CD14-positive monocyte (primary cell): ENCODE results near the gene KIRREL1. TPM values are rescaled to one million over a fixed set of nuclear protein-coding genes. Genes with fewer than 3 reads are reported as not detected.

ENCODE experiments used
- DNase-seq, 3 donors: peaks; one replicate each; pipeline ENCODE4 v3.0.0-alpha.2; 2011 to 2022
- H2AFZ ChIP-seq: 2 replicates; pipeline ENCODE4 v1.6.0; 2012; ENCODE audit warnings: mild to moderate bottlenecking, low read depth, low read length, inconsistent platforms; ENCODE audit not compliant: insufficient read depth, poor library complexity, severe bottlenecking
- H3K27ac ChIP-seq, 2 donors: 1 replicate in 1 of 2; 2 replicates in 1 of 2; pipeline ENCODE4 v1.5.1; 2012 to 2013; ENCODE audit warnings: low read length in 2 of 2, control low read depth in 1 of 2, inconsistent platforms in 1 of 2, low read depth in 1 of 2, mild to moderate bottlenecking in 1 of 2
- H3K27me3 ChIP-seq, 2 donors: one replicate each; pipeline versions ENCODE4 v1.6.0 to v1.6.1; 2011 to 2013; ENCODE audit warnings: low read length in 2 of 2; ENCODE audit not compliant: control insufficient read depth in 2 of 2, insufficient read depth in 2 of 2
- H3K36me3 ChIP-seq, 2 donors: replicated peaks in 1 of 2; 1 replicate in 1 of 2; 2 replicates in 1 of 2; pipeline versions ENCODE4 v1.5.1 to v1.6.1; 2012 to 2013; ENCODE audit warnings: low read length in 2 of 2, control low read depth in 1 of 2, inconsistent platforms in 1 of 2, mild to moderate bottlenecking in 1 of 2; ENCODE audit not compliant: insufficient read depth in 2 of 2, control insufficient read depth in 1 of 2
- H3K4me1 ChIP-seq, 2 donors: 1 replicate in 1 of 2; 2 replicates in 1 of 2; pipeline versions ENCODE4 v1.5.1 to v1.6.1; 2012 to 2013; ENCODE audit warnings: low read length in 2 of 2, control low read depth in 1 of 2, inconsistent platforms in 1 of 2, mild to moderate bottlenecking in 1 of 2, moderate library complexity in 1 of 2; ENCODE audit not compliant: insufficient read depth in 2 of 2, control insufficient read depth in 1 of 2
- H3K4me2 ChIP-seq: replicated peaks from 2 replicates; pipeline ENCODE3; 2012; ENCODE audit warnings: low read length, moderate library complexity, mild to moderate bottlenecking; ENCODE audit not compliant: poor library complexity, severe bottlenecking; ENCODE audit errors: extremely low read depth
- H3K4me3 ChIP-seq, 3 experiments: fragments of 200-600 bp in 1 of 3; sonication (generic) in 1 of 3; replicated peaks in 1 of 3; 1 replicate in 2 of 3; 2 replicates in 1 of 3; pipeline ENCODE4 v1.5.1; 2011 to 2013; ENCODE audit warnings: low read length in 3 of 3, mild to moderate bottlenecking in 3 of 3, control low read depth in 2 of 3, low read depth in 2 of 3, inconsistent platforms in 1 of 3, moderate library complexity in 1 of 3
- H3K79me2 ChIP-seq: 2 replicates; pipeline ENCODE4 v1.6.0; 2012; ENCODE audit warnings: mild to moderate bottlenecking, control low read depth, inconsistent platforms, low read length, moderate library complexity; ENCODE audit not compliant: insufficient read depth
- H3K9ac ChIP-seq: 2 replicates; pipeline ENCODE4 v1.6.0; 2017; ENCODE audit warnings: low read length, mild to moderate bottlenecking; ENCODE audit not compliant: insufficient read depth, poor library complexity, severe bottlenecking
- H3K9me3 ChIP-seq, 2 donors: replicated peaks in 1 of 2; 1 replicate in 1 of 2; 2 replicates in 1 of 2; pipeline versions ENCODE4 v1.5.1 to v1.6.1; 2012 to 2013; ENCODE audit warnings: low read length in 2 of 2, control low read depth in 1 of 2; ENCODE audit not compliant: control insufficient read depth in 1 of 2, insufficient read depth in 1 of 2
- H4K20me1 ChIP-seq: 2 replicates; pipeline ENCODE4 v1.6.0; 2012; ENCODE audit warnings: mild to moderate bottlenecking, low read length, control low read depth, moderate library complexity; ENCODE audit not compliant: insufficient read depth
- H3K27ac Mint-ChIP-seq, 7 donors: one replicate each; pipeline ENCODE4 v1.8.0; 2020; ENCODE audit warnings: mild to moderate bottlenecking in 7 of 7, mixed read lengths in 7 of 7, moderate library complexity in 6 of 7, inconsistent platforms in 2 of 7
- H3K27me3 Mint-ChIP-seq, 3 donors: one replicate each; pipeline ENCODE4 v1.8.0; 2021 to 2022; ENCODE audit warnings: low read depth in 3 of 3, mild to moderate bottlenecking in 3 of 3, mixed read lengths in 3 of 3, moderate library complexity in 3 of 3, inconsistent platforms in 1 of 3
- H3K36me3 Mint-ChIP-seq, 2 donors: one replicate each; pipeline ENCODE4 v1.8.0; 2020; ENCODE audit warnings: mixed read lengths in 2 of 2, inconsistent platforms in 1 of 2, mild to moderate bottlenecking in 1 of 2
- H3K4me1 Mint-ChIP-seq: one replicate; pipeline ENCODE4 v1.8.0; 2020; ENCODE audit warnings: mild to moderate bottlenecking, mixed read lengths
- H3K4me3 Mint-ChIP-seq, 2 donors: one replicate each; pipeline ENCODE4 v1.8.0; 2020; ENCODE audit warnings: mild to moderate bottlenecking in 2 of 2, mixed read lengths in 2 of 2, moderate library complexity in 1 of 2
- H3K9me3 Mint-ChIP-seq, 7 donors: one replicate each; pipeline ENCODE4 v1.8.0; 2020 to 2022; ENCODE audit warnings: mixed read lengths in 7 of 7, mild to moderate bottlenecking in 6 of 7, moderate library complexity in 6 of 7, inconsistent platforms in 2 of 7
- WGBS: methylation state at CpG from one replicate; pipeline ENCODE4 v1.1.5; 2013; ENCODE audit warnings: missing lambda C conversion rate; ENCODE audit not compliant: insufficient coverage; 5-methylcytosine and 5-hydroxymethylcytosine counted together
- intact Hi-C, 2 donors: fragments of 100-400 bp; cut with micrococcal nuclease; formaldehyde crosslinking; loops; one replicate each; pipeline versions ENCODE4 v1.15.0 to v1.15.1; 2023
- polyA plus RNA-seq, 3 donors: library from polyadenylated mRNA; depleted of rRNA in 1 of 3; unstranded in 2 of 3; stranded (reverse) in 1 of 3; fragments of 300-500 nt in 2 of 3; fragments of >200 nt in 1 of 3; fragmentation: Illumina TruSeq in 2 of 3; gene quantifications; 1 replicate in 2 of 3; 2 replicates in 1 of 3; pipeline ENCODE4 v1.2.3, GENCODE V29; 2012 to 2021
- TF ChIP-seq, protein P1 (sequence below): fragments of 200-600 bp; IDR thresholded peaks from one replicate; pipeline ENCODE4 v1.8.0; 2022; ENCODE audit warnings: antibody characterized with exemption, mild to moderate bottlenecking

Gene KIRREL1
- polyA plus RNA-seq, 3 donors, result not detected

DNA sequence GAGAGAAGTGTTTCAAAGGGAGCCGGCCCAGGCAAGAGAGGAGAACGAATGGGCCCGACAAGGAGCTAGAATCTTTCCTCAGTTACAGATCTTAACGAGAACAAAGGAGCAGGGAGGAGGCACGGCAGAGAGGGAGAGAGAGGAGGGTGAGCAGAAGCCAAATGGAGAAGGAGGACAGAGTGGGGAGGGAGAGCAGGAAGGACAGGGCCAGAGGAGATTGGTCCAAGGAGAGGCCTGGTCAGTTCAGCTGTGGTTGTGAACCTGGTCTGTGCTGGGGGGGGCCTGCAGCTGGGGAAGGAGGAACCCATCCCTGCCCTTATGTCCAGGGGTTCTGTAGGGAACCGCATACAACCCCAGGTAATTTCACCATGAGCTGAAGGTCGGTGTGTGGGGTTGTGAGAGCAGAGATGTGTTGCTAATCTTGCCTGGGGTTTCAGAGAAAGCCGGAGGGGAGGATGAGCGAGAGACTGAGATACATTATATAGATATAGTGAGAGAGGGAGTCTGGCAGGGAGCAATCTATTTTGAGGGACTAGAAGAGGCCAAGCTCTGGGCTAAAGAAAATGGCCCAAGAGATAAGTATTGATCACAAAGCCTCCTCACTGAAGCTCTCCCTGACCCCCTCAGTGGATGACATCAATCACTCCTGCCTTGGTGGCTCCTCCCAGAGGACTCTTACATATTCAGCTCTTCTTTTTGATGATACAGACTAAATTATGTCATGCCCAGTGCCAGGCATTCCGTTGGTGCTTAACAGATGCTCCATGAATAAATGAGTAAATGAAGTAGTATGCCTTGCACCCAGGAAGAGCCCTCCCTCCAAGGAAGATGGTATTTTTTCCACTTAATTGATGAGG is 123.1 kb downstream of the KIRREL1 start:
- Histone ChIP-seq H3K36me3 (no peaks in the 10 kb centered on the region), H3K4me1 (peaks cover 15 to 23% of the 10 kb centered on the region in 2 donors), H3K27me3 (peaks cover 24 to 67% of the 10 kb centered on the region in 2 donors), H3K4me3 (no peak overlapping the region), H2AFZ (no peak overlapping the region), H3K9ac (no peak overlapping the region), H3K27ac (no peak overlapping the region), H4K20me1 (no peaks in the 10 kb centered on the region), H3K79me2 (no peaks in the 10 kb centered on the region), H3K4me2 (no peak overlapping the region), H3K9me3 (peaks cover 0 to 10% of the 10 kb centered on the region in 2 donors)
- H3K4me3 Mint-ChIP-seq, result no peak overlapping the region
- intact Hi-C loops, result no loop called here
- peaks cover 59 to 77% (median 72%) of the 10 kb centered on the region in 3 donors for H3K27me3 Mint-ChIP-seq
- 92% methylated on average over 7 of the region's 10 CpGs for WGBS
- H3K4me1 Mint-ChIP-seq, result peaks cover 28% of the 10 kb centered on the region
- H3K9me3 Mint-ChIP-seq, result peaks cover 0 to 14% (median 5%) of the 10 kb centered on the region in 7 donors
- TF ChIP-seq, protein P1, sequence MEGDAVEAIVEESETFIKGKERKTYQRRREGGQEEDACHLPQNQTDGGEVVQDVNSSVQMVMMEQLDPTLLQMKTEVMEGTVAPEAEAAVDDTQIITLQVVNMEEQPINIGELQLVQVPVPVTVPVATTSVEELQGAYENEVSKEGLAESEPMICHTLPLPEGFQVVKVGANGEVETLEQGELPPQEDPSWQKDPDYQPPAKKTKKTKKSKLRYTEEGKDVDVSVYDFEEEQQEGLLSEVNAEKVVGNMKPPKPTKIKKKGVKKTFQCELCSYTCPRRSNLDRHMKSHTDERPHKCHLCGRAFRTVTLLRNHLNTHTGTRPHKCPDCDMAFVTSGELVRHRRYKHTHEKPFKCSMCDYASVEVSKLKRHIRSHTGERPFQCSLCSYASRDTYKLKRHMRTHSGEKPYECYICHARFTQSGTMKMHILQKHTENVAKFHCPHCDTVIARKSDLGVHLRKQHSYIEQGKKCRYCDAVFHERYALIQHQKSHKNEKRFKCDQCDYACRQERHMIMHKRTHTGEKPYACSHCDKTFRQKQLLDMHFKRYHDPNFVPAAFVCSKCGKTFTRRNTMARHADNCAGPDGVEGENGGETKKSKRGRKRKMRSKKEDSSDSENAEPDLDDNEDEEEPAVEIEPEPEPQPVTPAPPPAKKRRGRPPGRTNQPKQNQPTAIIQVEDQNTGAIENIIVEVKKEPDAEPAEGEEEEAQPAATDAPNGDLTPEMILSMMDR, result no peak
- peaks cover 0 to 8% of the 10 kb centered on the region in 2 donors for H3K36me3 Mint-ChIP-seq
- no peak overlapping the region for H3K27ac Mint-ChIP-seq
- no peak for DNase-seq

DNA sequence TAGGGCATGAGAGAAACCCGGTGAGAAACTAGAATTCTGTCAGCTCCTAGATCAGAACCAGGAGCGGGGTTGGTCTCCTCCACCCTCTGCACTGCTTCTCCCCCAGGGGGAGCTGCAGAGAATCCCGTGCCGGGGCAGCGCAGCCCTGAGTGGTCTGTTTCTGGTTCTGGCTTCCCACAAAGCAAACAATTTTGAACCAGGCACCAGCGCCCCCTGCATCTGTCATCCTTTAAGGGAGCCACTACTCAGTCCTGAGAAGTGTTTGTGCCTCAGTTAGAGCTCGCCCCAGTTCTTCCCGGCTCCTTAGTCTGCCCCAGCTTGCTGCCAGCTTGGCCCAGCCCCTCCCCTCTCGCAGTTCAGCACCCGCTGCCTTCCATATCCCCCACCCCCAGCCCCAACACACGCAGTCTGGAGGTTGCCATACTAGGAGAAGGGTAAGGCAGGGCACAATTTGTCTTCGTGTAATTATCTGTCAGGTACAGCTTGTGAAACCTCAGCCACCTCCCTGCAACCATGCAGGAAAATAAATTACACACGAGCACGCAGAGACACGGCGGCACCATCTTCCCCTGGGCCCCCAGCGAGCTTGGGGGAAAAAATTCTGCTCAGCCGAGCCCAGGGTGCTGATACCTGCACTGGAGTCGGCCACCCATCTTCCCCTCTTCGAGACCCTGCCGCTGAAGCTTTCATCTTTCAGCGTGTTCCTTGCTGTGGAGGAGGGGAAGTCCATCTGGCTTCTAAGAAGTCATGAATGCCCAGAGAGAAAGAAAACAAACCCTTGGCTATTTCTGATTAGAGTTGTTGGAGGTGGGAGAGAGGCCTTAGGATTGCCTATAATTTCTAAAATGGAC is 124.6 kb downstream of the KIRREL1 start:
- Mint-ChIP-seq H3K27ac (no peak overlapping the region), H3K36me3 (peaks cover 0 to 6% of the 10 kb centered on the region in 2 donors), H3K4me1 (peaks cover 25% of the 10 kb centered on the region), H3K27me3 (peaks cover 56 to 74% (median 69%) of the 10 kb centered on the region in 3 donors), H3K9me3 (peaks cover 0 to 10% (median 0%) of the 10 kb centered on the region in 7 donors), H3K4me3 (peak overlapping the region; percentile 81 to 88)
- TF ChIP-seq, protein P1, result peak; percentile 86
- WGBS, result 0% methylated on average over 5 of the region's 22 CpGs
- Histone ChIP-seq H3K27me3 (peaks cover 14 to 65% of the 10 kb centered on the region in 2 donors), H3K9ac (peak overlapping the region; percentile 10), H3K36me3 (no peaks in the 10 kb centered on the region), H3K4me2 (peak overlapping the region; percentile 68), H4K20me1 (no peaks in the 10 kb centered on the region), H3K79me2 (no peaks in the 10 kb centered on the region), H3K27ac (no peak overlapping the region), H2AFZ (peak overlapping the region; percentile 79), H3K9me3 (peaks cover 0 to under 1% of the 10 kb centered on the region in 2 donors), H3K4me3 (peak overlapping the region in 2 of 3 experiments; percentile 31 to 68), H3K4me1 (peaks cover 14 to 21% of the 10 kb centered on the region in 2 donors)
- peak; percentile 22 to 55 (median 38) for DNase-seq
- intact Hi-C loops, result no loop called here
